AG04449 (cell line): ENCODE results near the gene SLC44A5.

Experiments used
- CTCF ChIA-PET: fragments of 350-600 bp; formaldehyde crosslinking; extraction: SDS; loops from one replicate; lab custom pipeline; 2021; ENCODE audit warnings: antibody characterized with exemption; lab: Yijun Ruan, JAX
- POLR2A ChIA-PET: fragments of 400-600, 350-600 bp; formaldehyde crosslinking; extraction: SDS; loops from one replicate; lab custom pipeline; 2020; ENCODE audit warnings: antibody characterized with exemption, inconsistent platforms; lab: Yijun Ruan, JAX
- DNase-seq: peaks from one replicate; pipeline ENCODE4 v3.0.0-alpha.2; 2010; ENCODE audit warnings: low read depth, low spot score
- H3K4me3 ChIP-seq: 2 replicates; pipeline ENCODE4 v1.5.1; 2011; ENCODE audit warnings: low read depth, mild to moderate bottlenecking, control low read depth, low read length
- CTCF ChIP-seq: IDR thresholded peaks from one replicate; pipeline ENCODE4 v1.5.1; 2011; ENCODE audit warnings: mild to moderate bottlenecking, moderate library complexity, low read length, control low read depth, inconsistent platforms; ENCODE audit not compliant: insufficient read depth; ENCODE audit errors: missing control alignments

Gene SLC44A5

GRCh38 chr1:75632350-75632949, 21.5 kb upstream of the SLC44A5 start:
- ChIA-PET CTCF (interaction anchor here (0.6 to 3.5 kb wide), 4 partner anchors 15 to 400 kb away, joined by 3 to 20 read pairs (median 4); no protein-coding TSS in a partner anchor), POLR2A (no interaction called here)
- peak; percentile 68 for TF ChIP-seq CTCF
- no peak overlapping the region for H3K4me3 ChIP-seq
- DNase-seq, result no peak

- CTCF ChIA-PET, result interaction anchor here (3.5 kb wide), 1 partner anchor 365 kb away, joined by 20 read pairs; no protein-coding TSS in a partner anchor
- POLR2A ChIA-PET, result no interaction called here
- no peak overlapping the region for H3K4me3 ChIP-seq
- TF ChIP-seq CTCF, result no peak
- DNase-seq, result no peak
Observed at GRCh38 chr1:75630998-75631397, 20.1 kb upstream of the SLC44A5 start.

DNA sequence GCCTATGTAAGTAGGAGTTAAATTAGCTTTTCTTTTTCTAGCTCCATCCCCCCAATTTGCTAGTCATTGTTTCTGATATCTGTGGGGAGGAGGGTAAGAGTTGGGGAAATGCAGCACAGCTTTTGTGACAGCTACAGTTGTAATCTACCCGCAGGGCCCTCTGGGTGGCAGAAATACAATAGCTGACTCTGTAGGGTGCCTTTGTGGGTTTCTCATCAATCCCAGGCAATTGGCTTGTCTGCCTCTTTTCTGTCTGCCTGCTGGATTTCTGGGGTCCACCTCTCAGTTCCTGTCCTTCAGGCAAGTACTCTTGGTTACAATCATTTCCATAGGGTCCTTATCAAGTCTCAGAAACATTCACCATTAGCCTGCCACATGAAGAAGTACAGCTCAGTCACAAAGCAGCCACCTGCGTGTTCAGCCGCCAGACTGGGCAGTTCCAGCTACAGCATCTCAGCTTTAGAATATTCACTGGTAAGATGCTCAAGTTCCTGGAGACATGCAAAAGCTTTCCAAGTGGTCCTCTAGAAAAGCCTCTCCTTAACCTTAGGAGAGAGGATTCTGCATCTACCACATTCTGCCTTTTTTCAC, 19.2 kb upstream of the SLC44A5 start:
- no peak overlapping the region for H3K4me3 ChIP-seq
- no peak for DNase-seq
- no peak for TF ChIP-seq CTCF
- ChIA-PET CTCF (interaction anchor here (0.8 to 0.9 kb wide), 2 partner anchors 88 to 364 kb away, joined by 3 read pairs; no protein-coding TSS in a partner anchor), POLR2A (no interaction called here)

GRCh38 chr1:75625795-75626194, 14.9 kb upstream of the SLC44A5 start:
- no peak for DNase-seq
- no peak for TF ChIP-seq CTCF
- no peak overlapping the region for H3K4me3 ChIP-seq
- POLR2A ChIA-PET, result no interaction called here
- CTCF ChIA-PET, result no interaction called here

DNA sequence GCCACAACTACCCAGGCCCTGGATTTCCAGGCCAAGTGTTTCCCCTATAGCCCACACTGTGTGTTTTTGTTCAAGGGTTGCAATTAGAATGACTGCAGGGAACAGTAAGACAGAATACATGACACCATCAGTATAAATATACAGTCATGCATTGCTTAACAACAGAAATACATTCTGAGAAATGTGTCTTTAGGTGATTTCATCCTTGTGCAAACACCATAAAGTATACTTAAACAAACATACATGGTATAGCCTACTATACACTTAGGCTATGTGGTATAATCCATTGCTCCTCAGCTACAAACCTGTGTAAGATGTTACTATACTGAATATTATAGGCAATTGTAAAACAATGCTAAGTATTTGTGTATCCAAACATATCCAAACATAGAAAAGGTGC, 7.5 kb upstream of the SLC44A5 start:
- no peak for TF ChIP-seq CTCF
- ChIA-PET POLR2A (no interaction called here), CTCF (no interaction called here)
- no peak for DNase-seq
- no peak overlapping the region for H3K4me3 ChIP-seq

GRCh38 chr1:75616436-75617433, 5.8 kb upstream of the SLC44A5 start:
- no peak for TF ChIP-seq CTCF
- CTCF ChIA-PET, result interaction anchor here (1.5 to 1.9 kb wide), 2 partner anchors 16 to 351 kb away, joined by 3 to 4 read pairs; no protein-coding TSS in a partner anchor
- POLR2A ChIA-PET, result no interaction called here
- DNase-seq, result no peak
- peak overlapping the region; percentile 20 for H3K4me3 ChIP-seq
